Spleen (tissue), 7 donors: ENCODE data around the gene SLN.

Experiments used
- POLR2AphosphoS5 ChIP-seq, 3 donors: sonication (generic); formaldehyde crosslinking; IDR thresholded peaks; one replicate each; pipeline ENCODE4 v1.5.1; 2017; ENCODE audit warnings: antibody characterized with exemption in 3 of 3
- TF ChIP-seq, protein P1 (sequence below), 11 experiments: fragments of 200-600 bp in 7 of 11; fragments of 450-650 bp in 4 of 11; sonication (generic) in 4 of 11; IDR thresholded peaks in 8 of 11; conservative IDR thresholded peaks in 3 of 11; 1 replicate in 7 of 11; 2 replicates in 4 of 11; pipeline versions ENCODE4 v1.4.0 to v1.8.0; 2016 to 2021; ENCODE audit warnings: antibody characterized with exemption in 11 of 11, inconsistent platforms in 4 of 11, mild to moderate bottlenecking in 1 of 11
- donor health status: DM: no; HTN: no; CAD: no; lungs with moderate emphysema.
- donor health status: DM: no; HTN: no; CAD: no.
- donor health status: DM: no; HTN: no; CAD: no.

DNA sequence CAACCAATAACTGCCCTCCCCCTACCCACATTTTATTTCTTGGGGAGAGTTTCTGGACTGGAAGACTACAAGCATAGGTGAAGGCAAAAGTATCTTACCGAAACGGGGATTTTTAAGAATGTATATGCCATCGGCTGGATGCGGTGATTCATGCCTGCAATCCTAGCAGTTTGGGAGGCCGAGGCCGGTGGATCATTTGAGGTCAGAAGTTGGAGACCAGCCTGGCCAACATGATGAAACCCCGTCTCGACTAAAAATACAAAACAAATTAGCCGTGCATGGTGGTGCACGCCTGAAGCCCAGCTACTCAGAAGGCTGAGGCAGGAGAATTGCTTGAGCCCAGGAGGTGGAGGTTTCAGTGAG lies 20.8 kb upstream of the SLN start:
- TF ChIP-seq POLR2AphosphoS5 (IDR thresholded peaks at IDR 0.05) = no peak
- TF ChIP-seq, protein P1, sequence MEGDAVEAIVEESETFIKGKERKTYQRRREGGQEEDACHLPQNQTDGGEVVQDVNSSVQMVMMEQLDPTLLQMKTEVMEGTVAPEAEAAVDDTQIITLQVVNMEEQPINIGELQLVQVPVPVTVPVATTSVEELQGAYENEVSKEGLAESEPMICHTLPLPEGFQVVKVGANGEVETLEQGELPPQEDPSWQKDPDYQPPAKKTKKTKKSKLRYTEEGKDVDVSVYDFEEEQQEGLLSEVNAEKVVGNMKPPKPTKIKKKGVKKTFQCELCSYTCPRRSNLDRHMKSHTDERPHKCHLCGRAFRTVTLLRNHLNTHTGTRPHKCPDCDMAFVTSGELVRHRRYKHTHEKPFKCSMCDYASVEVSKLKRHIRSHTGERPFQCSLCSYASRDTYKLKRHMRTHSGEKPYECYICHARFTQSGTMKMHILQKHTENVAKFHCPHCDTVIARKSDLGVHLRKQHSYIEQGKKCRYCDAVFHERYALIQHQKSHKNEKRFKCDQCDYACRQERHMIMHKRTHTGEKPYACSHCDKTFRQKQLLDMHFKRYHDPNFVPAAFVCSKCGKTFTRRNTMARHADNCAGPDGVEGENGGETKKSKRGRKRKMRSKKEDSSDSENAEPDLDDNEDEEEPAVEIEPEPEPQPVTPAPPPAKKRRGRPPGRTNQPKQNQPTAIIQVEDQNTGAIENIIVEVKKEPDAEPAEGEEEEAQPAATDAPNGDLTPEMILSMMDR (IDR thresholded peaks at IDR 0.05 in 8 of 11, conservative IDR thresholded peaks at IDR 0.05 in 3 of 11) = no peak
